K562 (cell line): ENCODE data around the gene DVL2. TPM values are rescaled to one million over a fixed set of nuclear protein-coding genes. Genes with fewer than 3 reads are reported as not detected.

Source experiments
- BCOR ChIP-seq: fragments of 450-650 bp; IDR thresholded peaks from 2 replicates; pipeline ENCODE4 v1.6.1; 2016
- CBFA2T3 ChIP-seq: fragments of 450-650 bp; IDR thresholded peaks from 2 replicates; pipeline ENCODE4 v1.6.1; 2017
- FOXO4 ChIP-seq: fragments of 450-650 bp; formaldehyde crosslinking; IDR thresholded peaks from 2 replicates; pipeline ENCODE4 v1.4.0; 2020; ENCODE audit warnings: mild to moderate bottlenecking, moderate library complexity
- HMBOX1 ChIP-seq: sonication (generic); IDR thresholded peaks from 2 replicates; pipeline ENCODE4 v1.6.1; 2016
- HNRNPL ChIP-seq: fragments of 200-400 bp; formaldehyde crosslinking; IDR thresholded peaks from 2 replicates; pipeline ENCODE4 v1.6.1; 2017; ENCODE audit warnings: low read depth, mild to moderate bottlenecking, low read length
- JUN ChIP-seq, 2 experiments: sonication (generic) in 1 of 2; formaldehyde crosslinking in 1 of 2; IDR thresholded peaks; 2 replicates each; pipeline versions ENCODE4 v1.6.1 to v1.8.0; 2012 to 2022; ENCODE audit warnings: borderline replicate concordance in 2 of 2, mild to moderate bottlenecking in 2 of 2, improper control_type of control experiment in 1 of 2, low read depth in 1 of 2, low read length in 1 of 2, missing genetic modification reagents in 1 of 2
- KAT8 ChIP-seq: fragments of 450-650 bp; IDR thresholded peaks from 2 replicates; pipeline ENCODE4 v1.6.1; 2016; ENCODE audit warnings: low read depth, mild to moderate bottlenecking
- KDM1A ChIP-seq, 2 experiments: fragments of 450-650 bp; IDR thresholded peaks; 2 replicates each; pipeline ENCODE4 v1.6.1; 2016; ENCODE audit warnings: mild to moderate bottlenecking in 2 of 2
- MCM5 ChIP-seq: fragments of 450-650 bp; IDR thresholded peaks from 2 replicates; pipeline ENCODE4 v1.6.1; 2016; ENCODE audit warnings: low read depth
- NR3C1 ChIP-seq: sonication (generic); formaldehyde crosslinking; IDR thresholded peaks from 2 replicates; pipeline ENCODE4 v1.8.1; 2022; ENCODE audit warnings: missing genetic modification reagents
- PHTF2 ChIP-seq: fragments of 250-450 bp; sonication (Bioruptor Pico); IDR thresholded peaks from 2 replicates; pipeline ENCODE4 v1.5.0; 2021; ENCODE audit warnings: mild to moderate bottlenecking
- POU5F1 ChIP-seq: fragments of 150-350 bp; IDR thresholded peaks from 2 replicates; pipeline ENCODE4 v1.6.1; 2014; ENCODE audit warnings: borderline replicate concordance, low read length, low read depth, mild to moderate bottlenecking; ENCODE audit not compliant: partially characterized antibody
- PURB ChIP-seq: sonication (generic); formaldehyde crosslinking; IDR thresholded peaks from 2 replicates; pipeline ENCODE4 v1.9.0; 2021; ENCODE audit warnings: low read depth, mild to moderate bottlenecking, missing genetic modification reagents
- SAP30 ChIP-seq: fragments of 200-600 bp; sonication (generic); IDR thresholded peaks from 2 replicates; pipeline ENCODE4 v1.6.1; 2012; ENCODE audit warnings: borderline replicate concordance, low read depth, mild to moderate bottlenecking, moderate library complexity, low read length, control low read depth, inconsistent platforms; ENCODE audit not compliant: insufficient read depth, poor library complexity, severe bottlenecking
- SIN3B ChIP-seq: fragments of 450-650 bp; IDR thresholded peaks from 2 replicates; pipeline ENCODE4 v1.6.1; 2017; ENCODE audit warnings: low read depth, mild to moderate bottlenecking, moderate library complexity
- TAF7 ChIP-seq: fragments of 450-650 bp; IDR thresholded peaks from 2 replicates; pipeline ENCODE4 v1.6.1; 2016; ENCODE audit warnings: missing genetic modification characterization, missing compliant biosample characterization
- TBL1XR1 ChIP-seq, 2 experiments: IDR thresholded peaks; 2 replicates each; pipeline ENCODE4 v1.6.1; 2012; ENCODE audit warnings: improper control_type of control experiment in 2 of 2, low read length in 2 of 2, mild to moderate bottlenecking in 1 of 2
- TFE3 ChIP-seq: fragments of 450-650 bp; formaldehyde crosslinking; IDR thresholded peaks from 2 replicates; pipeline ENCODE4 v1.4.0; 2020; ENCODE audit warnings: mild to moderate bottlenecking, mixed read lengths
- TSHZ1 ChIP-seq: fragments of 250-450 bp; sonication (Bioruptor Pico); IDR thresholded peaks from 2 replicates; pipeline ENCODE4 v1.4.0; 2020; ENCODE audit warnings: mild to moderate bottlenecking, moderate library complexity
- ZNF764 ChIP-seq: fragments of 250-450 bp; sonication (Bioruptor Pico); IDR thresholded peaks from 2 replicates; pipeline ENCODE4 v1.4.0; 2020; ENCODE audit warnings: low read depth, mild to moderate bottlenecking, moderate library complexity
- polyA plus RNA-seq, 8 experiments: library from polyadenylated mRNA; depleted of rRNA in 4 of 8; stranded (reverse) in 5 of 8; unstranded in 3 of 8; fragments of >200 nt; fragmentation: Nextera tagmentation in 2 of 8; fragmentation: Illumina TruSeq in 1 of 8; extraction: Ambion mirVana in 2 of 8; extraction: Trizol in 1 of 8; gene quantifications; 2 replicates each; pipeline versions ENCODE4 v1.2.1 to v1.2.3, GENCODE V29; 2011 to 2014; ENCODE audit warnings: inconsistent platforms in 1 of 8, missing spikeins in 1 of 8
- total RNA-seq, 7 experiments: library from RNA; depleted of rRNA in 6 of 7; stranded (reverse); fragments of >200 nt in 6 of 7; fragmentation: Illumina TruSeq in 2 of 7; extraction: Trizol in 2 of 7; gene quantifications; 2 replicates each; pipeline versions ENCODE4 v1.2.1 to v1.2.3, GENCODE V29; 2011 to 2021; ENCODE audit warnings: low replicate concordance in 1 of 7

Gene DVL2
- total and polyA plus RNA-seq, 9 of the 15 experiments (the other 6 are each of a cell fraction or from before 2014, with no cell fraction given): 1.3 to 49.5 (median 24.3) TPM

- TF ChIP-seq TFE3 (CRISPR knock-in tag): peak; percentile 100
- peak; percentile 38; the same call in 1 of the 2 replicates for TF ChIP-seq PHTF2 (CRISPR knock-in tag)
- no peak for TF ChIP-seq JUN (IDR thresholded peaks at IDR 0.05; ENCODE audit: borderline replicate concordance, low read depth, low read length)
- 0 out of 2 replicates have a peak, but pooled peaks have one; percentile 58 for TF ChIP-seq JUN (CRISPR knock-in tag; IDR thresholded peaks at IDR 0.05; ENCODE audit: borderline replicate concordance)
- peak; percentile 12; the same call in 1 of the 2 replicates for TF ChIP-seq CBFA2T3
- no peak for TF ChIP-seq KAT8
- TF ChIP-seq NR3C1: no peak
- TF ChIP-seq SIN3B: peak; percentile 66; the same call in 1 of the 2 replicates
- no peak for TF ChIP-seq KDM1A (IDR thresholded peaks at IDR 0.05)
- TF ChIP-seq HNRNPL: no peak
- no peak for TF ChIP-seq HMBOX1
- no peak; a peak in 1 of 4 replicates for TF ChIP-seq TBL1XR1 (IDR thresholded peaks at IDR 0.05; ENCODE audit: low read length in 2 of 2)
- TF ChIP-seq ZNF764 (CRISPR knock-in tag): no peak
- TF ChIP-seq MCM5: no peak
- TF ChIP-seq TAF7 (tag): no peak
- TF ChIP-seq POU5F1: no peak
- no peak; the same call in 1 of the 2 replicates for TF ChIP-seq FOXO4 (CRISPR knock-in tag)
- no peak for TF ChIP-seq PURB (CRISPR knock-in tag)
- TF ChIP-seq BCOR: no peak
- TF ChIP-seq SAP30: peak; percentile 47
- no peak for TF ChIP-seq TSHZ1 (CRISPR knock-in tag)
These were observed at the start of gene DVL2 (continued) for GRCh38 chr17:7234083-7234951.
